HG03439 (cell line): ENCODE results near the gene ARHGAP12.

Experiments used
- ATAC-seq: cut with Tn5 transposase; IDR thresholded peaks from one replicate; pipeline ENCODE4 v1.9.1; 2021; ENCODE audit warnings: mild to moderate bottlenecking, moderate library complexity; ENCODE audit not compliant: unreplicated experiment

The ARHGAP12 gene

GRCh38 chr10:31823358-31823757 is 105.3 kb downstream of the ARHGAP12 start:
- ATAC-seq, result no peak

GRCh38 chr10:31822616-31823318 is 105.9 kb downstream of the ARHGAP12 start:
- ATAC-seq, result no peak

GRCh38 chr10:31822150-31822549 is 106.5 kb downstream of the ARHGAP12 start:
- ATAC-seq, result no peak

GRCh38 chr10:31820778-31821369 is 107.8 kb downstream of the ARHGAP12 start:
- no peak for ATAC-seq

GRCh38 chr10:31820096-31820495 is 108.5 kb downstream of the ARHGAP12 start:
- no peak for ATAC-seq

GRCh38 chr10:31819391-31819820 is 109.2 kb downstream of the ARHGAP12 start:
- no peak for ATAC-seq

GRCh38 chr10:31816318-31816717 is 112.3 kb downstream of the ARHGAP12 start:
- no peak for ATAC-seq

GRCh38 chr10:31808258-31809218 is 120.1 kb downstream of the ARHGAP12 start:
- ATAC-seq, result peak; percentile 67

- ATAC-seq, result no peak
Observed at GRCh38 chr10:31804352-31804810, 124.2 kb downstream of the ARHGAP12 start.

GRCh38 chr10:31803606-31804351 is 124.9 kb downstream of the ARHGAP12 start:
- no peak for ATAC-seq

GRCh38 chr10:31799181-31799580 is 129.4 kb downstream of the ARHGAP12 start:
- no peak for ATAC-seq

GRCh38 chr10:31792745-31793144 is 135.9 kb downstream of the ARHGAP12 start:
- no peak for ATAC-seq

- ATAC-seq, result no peak
Observed at GRCh38 chr10:31789555-31789954, 139.1 kb downstream of the ARHGAP12 start.

- ATAC-seq, result no peak
Observed at GRCh38 chr10:31782701-31783100, 145.9 kb downstream of the ARHGAP12 start.

- ATAC-seq, result no peak
Observed at GRCh38 chr10:31780717-31781116, 147.9 kb downstream of the ARHGAP12 start.

- ATAC-seq, result no peak
Observed at GRCh38 chr10:31778627-31779026, 150.0 kb downstream of the ARHGAP12 start.

GRCh38 chr10:31776159-31776558 is 152.5 kb downstream of the ARHGAP12 start:
- ATAC-seq, result no peak

- no peak for ATAC-seq
Observed at GRCh38 chr10:31774928-31775650, 153.5 kb downstream of the ARHGAP12 start.

GRCh38 chr10:31774299-31774900 is 154.2 kb downstream of the ARHGAP12 start:
- no peak for ATAC-seq
